LNCAP (cell line): Measurements from ENCODE around the gene SGSM1.
A peak's percentile ranks its signal among the peaks of the same experiment; 100 is the strongest.

Source experiments
- TF ChIP-seq, protein P1 (sequence below): fragments of 450-650 bp; IDR thresholded peaks from 2 replicates; pipeline ENCODE4 v1.5.1; 2017; ENCODE audit warnings: mild to moderate bottlenecking

SGSM1 gene

DNA sequence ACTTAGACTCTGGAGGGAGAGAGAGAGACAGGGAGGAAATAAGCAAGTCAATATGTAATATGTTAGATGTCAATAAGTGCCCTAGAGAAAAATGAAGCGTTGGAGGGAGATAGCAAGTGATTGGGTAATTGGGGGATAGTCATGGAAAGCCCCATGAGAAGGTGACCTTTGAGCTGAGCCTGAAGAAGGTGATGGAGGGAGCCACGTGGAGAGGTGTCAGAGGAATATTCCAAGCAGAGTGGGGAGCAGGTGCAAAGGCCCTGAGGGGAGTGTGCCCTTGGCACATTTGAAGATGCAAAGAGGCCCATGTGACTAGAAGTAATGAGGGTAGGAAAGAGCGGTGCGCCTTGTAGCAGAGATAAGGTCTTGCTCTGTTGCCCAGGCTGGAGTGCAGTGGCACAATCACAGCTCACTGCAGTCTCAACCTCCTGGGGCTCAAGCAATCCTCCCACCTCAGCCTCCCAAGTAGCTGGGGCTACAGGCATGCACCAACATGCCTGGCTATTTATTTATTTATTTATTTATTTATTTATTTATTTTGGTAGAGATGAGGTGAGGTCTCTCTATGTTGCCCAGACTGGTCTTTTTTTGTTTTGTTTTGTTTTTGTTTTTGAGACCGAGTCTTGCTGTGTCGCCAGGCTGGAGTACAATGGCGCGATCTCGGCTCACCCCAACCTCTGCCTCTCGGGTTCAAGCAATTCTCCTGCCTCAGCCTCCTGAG lies 138.4 kb downstream of the SGSM1 start:
- TF ChIP-seq, protein P1, sequence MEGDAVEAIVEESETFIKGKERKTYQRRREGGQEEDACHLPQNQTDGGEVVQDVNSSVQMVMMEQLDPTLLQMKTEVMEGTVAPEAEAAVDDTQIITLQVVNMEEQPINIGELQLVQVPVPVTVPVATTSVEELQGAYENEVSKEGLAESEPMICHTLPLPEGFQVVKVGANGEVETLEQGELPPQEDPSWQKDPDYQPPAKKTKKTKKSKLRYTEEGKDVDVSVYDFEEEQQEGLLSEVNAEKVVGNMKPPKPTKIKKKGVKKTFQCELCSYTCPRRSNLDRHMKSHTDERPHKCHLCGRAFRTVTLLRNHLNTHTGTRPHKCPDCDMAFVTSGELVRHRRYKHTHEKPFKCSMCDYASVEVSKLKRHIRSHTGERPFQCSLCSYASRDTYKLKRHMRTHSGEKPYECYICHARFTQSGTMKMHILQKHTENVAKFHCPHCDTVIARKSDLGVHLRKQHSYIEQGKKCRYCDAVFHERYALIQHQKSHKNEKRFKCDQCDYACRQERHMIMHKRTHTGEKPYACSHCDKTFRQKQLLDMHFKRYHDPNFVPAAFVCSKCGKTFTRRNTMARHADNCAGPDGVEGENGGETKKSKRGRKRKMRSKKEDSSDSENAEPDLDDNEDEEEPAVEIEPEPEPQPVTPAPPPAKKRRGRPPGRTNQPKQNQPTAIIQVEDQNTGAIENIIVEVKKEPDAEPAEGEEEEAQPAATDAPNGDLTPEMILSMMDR: no peak

DNA sequence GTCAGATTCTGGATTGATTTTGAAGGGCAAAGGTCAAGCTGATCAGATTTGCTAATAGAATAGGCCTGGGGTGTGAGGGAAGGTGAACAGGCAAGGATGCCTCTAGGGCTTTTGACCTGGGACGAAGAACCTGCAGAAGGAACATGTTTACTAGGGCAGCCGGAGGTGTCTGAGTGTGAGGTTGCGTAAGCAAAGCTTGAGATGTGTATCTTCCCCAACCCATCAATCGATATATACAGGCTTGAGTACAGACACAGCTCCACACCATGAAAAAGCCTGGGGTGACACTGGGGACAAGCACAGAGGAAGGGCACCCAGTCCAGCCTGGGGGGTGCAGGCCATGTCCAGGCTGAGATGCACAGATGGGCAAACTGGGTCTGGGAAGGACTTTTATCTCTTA lies 139.4 kb downstream of the SGSM1 start:
- TF ChIP-seq, protein P1: no peak

DNA sequence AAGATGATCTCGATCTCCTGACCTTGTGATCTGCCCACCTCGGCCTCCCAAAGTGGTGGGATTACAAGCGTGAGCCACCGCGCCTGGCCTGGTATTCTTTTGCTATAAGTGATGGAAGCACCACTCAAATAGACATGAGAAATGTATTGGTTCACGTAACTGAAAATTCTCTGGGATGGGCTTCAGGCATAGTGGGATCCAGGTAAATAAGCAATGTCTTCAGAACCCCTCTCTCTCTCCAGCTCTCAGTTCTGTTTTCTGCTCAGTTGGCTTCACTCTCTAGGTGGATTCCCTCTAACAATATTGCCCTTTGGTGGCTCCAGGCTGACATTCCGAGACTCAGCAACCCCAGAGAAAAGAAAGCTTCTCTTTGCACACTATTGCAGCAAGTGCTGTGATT lies 141.4 kb downstream of the SGSM1 start:
- TF ChIP-seq, protein P1: no peak

DNA sequence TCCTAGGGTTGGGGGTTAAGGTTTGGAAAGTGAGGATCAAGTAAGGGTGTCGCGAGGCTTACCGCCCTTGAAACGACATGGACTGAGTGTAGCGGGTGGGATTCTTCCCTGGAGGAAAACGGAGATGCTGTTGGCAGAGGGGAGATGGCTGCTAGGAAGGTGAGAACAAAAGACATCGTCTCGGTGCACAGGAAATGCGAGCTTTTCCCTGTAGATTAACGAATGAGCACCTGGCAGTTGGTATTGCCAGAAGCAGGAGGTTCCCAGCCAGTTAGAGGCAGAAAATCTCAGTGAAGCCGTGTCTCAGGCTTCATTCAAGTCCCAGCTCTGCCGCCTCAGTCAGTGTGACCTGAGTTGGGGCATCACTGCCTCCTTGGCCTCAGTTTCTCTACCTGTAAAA lies 141.9 kb downstream of the SGSM1 start:
- TF ChIP-seq, protein P1: no peak

DNA sequence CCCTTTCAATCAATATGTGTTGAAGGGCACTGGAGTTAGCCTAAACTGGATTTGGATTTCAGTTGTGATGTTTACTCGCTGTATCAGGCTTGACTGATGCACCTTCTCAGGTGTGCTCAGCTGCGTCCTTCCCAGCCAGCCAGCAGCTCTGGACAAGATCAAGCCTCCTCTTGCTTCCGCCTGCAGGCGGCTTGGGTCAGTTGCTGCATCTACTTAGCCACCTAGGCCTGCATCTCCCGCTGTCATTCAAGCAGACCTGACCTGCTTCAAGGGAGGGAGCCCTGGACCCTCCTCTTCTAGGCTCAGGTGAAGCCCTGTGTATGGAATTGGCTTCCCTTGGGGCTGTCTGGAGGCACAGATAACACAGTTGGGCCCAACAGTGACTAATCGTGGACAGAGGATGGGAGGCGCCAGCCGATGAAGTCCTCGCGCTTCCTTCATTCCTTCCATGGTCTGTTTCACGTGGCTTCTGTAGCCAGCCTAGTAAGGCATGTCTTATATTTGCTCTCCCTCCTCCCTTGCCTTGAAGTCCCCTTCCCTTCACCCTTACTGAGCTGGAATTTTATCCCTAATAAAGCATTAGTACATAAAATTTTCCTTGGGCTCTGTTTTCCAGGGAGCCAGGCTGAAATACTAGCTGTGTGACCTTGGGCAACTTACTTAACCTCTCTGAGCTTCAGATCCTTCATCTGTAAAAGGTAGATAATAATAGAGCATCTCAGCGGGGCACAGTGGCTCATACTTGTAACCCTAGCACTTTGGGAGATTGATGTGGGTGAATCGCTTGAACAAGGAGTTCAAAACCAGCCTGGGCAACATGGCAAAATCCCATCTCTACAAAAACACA lies 142.6 kb downstream of the SGSM1 start:
- TF ChIP-seq, protein P1: no peak

DNA sequence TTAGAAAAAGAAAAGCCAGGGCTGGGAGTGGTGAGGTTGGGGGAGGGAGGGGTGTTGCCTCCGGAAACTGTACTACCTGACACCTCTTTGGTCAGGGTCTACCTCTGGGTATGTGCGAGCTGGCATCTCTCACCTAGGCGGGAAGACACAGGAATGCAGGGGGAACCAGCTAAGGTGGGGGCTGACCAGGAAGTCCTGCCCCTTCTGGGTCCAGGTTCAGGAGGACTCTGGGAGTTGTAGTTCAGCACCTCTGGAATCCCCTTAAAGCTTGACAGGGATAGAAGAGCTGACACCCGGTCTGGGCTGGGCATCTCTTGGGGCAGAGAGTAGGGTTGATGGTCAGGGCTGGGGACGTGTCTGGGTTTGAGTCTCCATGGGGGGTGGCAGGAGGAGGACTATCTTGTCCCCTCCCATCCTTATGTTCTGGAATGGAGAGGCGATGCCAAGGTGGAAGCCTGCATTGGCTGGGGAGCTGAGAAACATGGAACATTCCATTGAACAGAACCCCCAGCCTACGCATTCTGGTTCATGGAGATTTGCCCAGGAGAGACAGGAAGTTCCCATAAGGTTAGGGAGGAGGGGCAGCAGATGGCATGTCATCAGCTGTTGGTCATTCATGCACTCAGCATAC lies 144.4 kb downstream of the SGSM1 start:
- TF ChIP-seq, protein P1: no peak

DNA sequence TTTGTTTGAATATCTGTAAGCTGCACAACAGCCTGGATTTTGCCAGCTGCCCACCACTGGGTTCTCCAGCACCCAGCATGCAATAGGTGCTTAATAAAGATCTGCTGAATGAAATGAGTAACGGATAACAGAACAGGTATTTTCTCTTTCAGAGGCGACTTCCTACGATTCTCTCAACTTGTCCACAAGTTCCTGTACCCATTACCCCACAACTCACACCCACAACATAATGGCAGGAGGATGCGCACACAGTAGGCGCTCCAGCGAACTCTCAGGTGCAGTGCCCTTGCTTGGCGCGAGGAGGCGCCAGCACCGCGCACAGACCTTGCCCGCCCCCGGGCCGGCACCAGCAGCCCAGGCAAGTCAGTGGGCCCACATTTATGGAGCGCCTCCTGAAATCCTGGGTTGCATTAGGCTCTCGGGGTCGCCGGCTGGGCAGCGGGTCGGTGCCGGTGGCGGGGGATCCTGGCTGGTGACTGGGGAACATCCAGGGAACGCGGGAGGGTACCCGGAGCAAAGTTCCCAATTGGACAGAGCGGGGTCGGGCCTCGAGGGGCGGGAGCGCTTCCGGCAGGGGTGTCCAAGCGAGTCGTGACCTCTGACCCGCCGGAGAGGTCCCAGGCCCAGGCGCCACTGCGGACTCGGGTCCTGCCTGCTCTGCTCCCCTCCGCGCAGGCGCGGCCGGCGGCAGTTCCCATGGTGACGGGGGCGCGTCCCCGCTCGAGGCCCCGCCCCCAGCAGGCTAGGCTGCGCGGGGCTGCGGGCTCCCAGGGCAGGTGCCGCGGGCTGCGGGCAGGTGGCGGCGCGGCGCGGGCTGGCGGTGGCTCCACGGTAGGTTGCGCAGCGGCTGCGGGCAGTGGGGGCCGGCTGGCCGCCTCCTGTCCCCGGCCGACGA lies 146.2 kb downstream of the SGSM1 start, which contains the start of gene KIAA1671:
TSS of gene KIAA1671 (plus strand) at position 775 of the 895 bp plus-strand sequence. CDS start 75,284 bp downstream, outside the sequence.
- TF ChIP-seq, protein P1: peak; percentile 98
